MCF 10A (cell line): ENCODE measurements around the gene UNC13B. TPM values are rescaled to one million over a fixed set of nuclear protein-coding genes. Genes with fewer than 3 reads are reported as not detected.

Experiments
- BruUV-seq: library from RNA; stranded (reverse); fragments of 400-500 nt; replicated peaks from 2 replicates; lab custom pipeline; 2021; lab: Mats Ljungman, UMichigan
- CTCF ChIA-PET: fragments of 300-600 bp; sonication (Branson Sonifier 250); formaldehyde crosslinking; extraction: SDS; loops from one replicate; lab custom pipeline; 2021; ENCODE audit warnings: antibody characterized with exemption, inconsistent platforms; lab: Yijun Ruan, JAX
- POLR2A ChIA-PET: fragments of 300-600, 350-650 bp; sonication (Branson Sonifier 250); formaldehyde crosslinking; extraction: SDS; loops from one replicate; lab custom pipeline; 2020; ENCODE audit warnings: antibody characterized with exemption, inconsistent platforms; lab: Yijun Ruan, JAX
- DNase-seq: peaks from one replicate; pipeline ENCODE4 v3.0.0-alpha.2; 2018; ENCODE audit not compliant: unreplicated experiment
- H3K27ac Mint-ChIP-seq: one replicate; pipeline ENCODE4 v1.8.0; 2022; ENCODE audit warnings: mild to moderate bottlenecking, low read depth, mixed read lengths; ENCODE audit not compliant: unreplicated experiment
- H3K27me3 Mint-ChIP-seq: one replicate; pipeline ENCODE4 v1.8.0; 2022; ENCODE audit warnings: mixed read lengths; ENCODE audit not compliant: insufficient read depth, unreplicated experiment
- H3K36me3 Mint-ChIP-seq: one replicate; pipeline ENCODE4 v1.8.0; 2022; ENCODE audit warnings: mild to moderate bottlenecking, moderate library complexity, mixed read lengths; ENCODE audit not compliant: insufficient read depth, unreplicated experiment
- H3K4me1 Mint-ChIP-seq: one replicate; pipeline ENCODE4 v1.8.0; 2022; ENCODE audit warnings: mixed read lengths; ENCODE audit not compliant: insufficient read depth, unreplicated experiment
- H3K4me3 Mint-ChIP-seq: one replicate; pipeline ENCODE4 v1.8.0; 2022; ENCODE audit warnings: mild to moderate bottlenecking, moderate library complexity, mixed read lengths; ENCODE audit not compliant: unreplicated experiment
- H3K9me3 Mint-ChIP-seq: one replicate; pipeline ENCODE4 v1.8.0; 2022; ENCODE audit warnings: mixed read lengths; ENCODE audit not compliant: unreplicated experiment
- intact Hi-C: fragments of 100-400 bp; cut with micrococcal nuclease; formaldehyde crosslinking; loops from 2 replicates; pipeline ENCODE4 v1.14.1; 2022
- total RNA-seq: library from RNA; stranded (reverse); gene quantifications from 2 replicates; pipeline ENCODE4 v1.2.3, GENCODE V29; 2022
- TF ChIP-seq, protein P1 (sequence below): fragments of 200-600 bp; IDR thresholded peaks from one replicate; pipeline ENCODE4 v1.8.0; 2022; ENCODE audit warnings: antibody characterized with exemption, mild to moderate bottlenecking; ENCODE audit not compliant: unreplicated experiment

The UNC13B gene
- total RNA-seq, 1 experiment from 2014 or later: 22.9 TPM

DNA sequence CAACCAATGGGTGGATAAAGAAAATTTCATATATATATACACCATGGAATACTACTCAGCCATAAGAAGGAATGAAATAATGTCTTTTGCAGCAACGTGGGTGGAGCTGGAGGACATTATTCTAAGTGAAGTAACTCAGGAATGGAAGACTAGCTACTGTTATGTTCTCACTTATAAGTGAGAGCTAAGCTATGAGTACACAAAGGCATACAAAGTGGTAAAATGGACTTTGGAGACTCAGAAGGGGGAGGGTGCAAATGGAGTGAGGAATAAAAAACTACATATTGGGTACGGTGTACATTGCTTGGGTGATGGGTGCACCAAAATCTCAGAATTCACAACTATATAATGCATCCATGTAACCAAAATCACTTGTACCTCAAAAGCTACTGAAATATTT, 260.9 kb downstream of the UNC13B start:
- intact Hi-C loops: no loop called here
- DNase-seq: no peak
- no TSS peak for BruUV-seq
- TF ChIP-seq, protein P1, sequence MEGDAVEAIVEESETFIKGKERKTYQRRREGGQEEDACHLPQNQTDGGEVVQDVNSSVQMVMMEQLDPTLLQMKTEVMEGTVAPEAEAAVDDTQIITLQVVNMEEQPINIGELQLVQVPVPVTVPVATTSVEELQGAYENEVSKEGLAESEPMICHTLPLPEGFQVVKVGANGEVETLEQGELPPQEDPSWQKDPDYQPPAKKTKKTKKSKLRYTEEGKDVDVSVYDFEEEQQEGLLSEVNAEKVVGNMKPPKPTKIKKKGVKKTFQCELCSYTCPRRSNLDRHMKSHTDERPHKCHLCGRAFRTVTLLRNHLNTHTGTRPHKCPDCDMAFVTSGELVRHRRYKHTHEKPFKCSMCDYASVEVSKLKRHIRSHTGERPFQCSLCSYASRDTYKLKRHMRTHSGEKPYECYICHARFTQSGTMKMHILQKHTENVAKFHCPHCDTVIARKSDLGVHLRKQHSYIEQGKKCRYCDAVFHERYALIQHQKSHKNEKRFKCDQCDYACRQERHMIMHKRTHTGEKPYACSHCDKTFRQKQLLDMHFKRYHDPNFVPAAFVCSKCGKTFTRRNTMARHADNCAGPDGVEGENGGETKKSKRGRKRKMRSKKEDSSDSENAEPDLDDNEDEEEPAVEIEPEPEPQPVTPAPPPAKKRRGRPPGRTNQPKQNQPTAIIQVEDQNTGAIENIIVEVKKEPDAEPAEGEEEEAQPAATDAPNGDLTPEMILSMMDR: no peak
- no peak overlapping the region for H3K4me3 Mint-ChIP-seq
- H3K27me3 Mint-ChIP-seq: no peaks in the 10 kb centered on the region
- ChIA-PET POLR2A (interaction anchor here (0.6 kb wide), 1 partner anchor 14 kb away, joined by 3 read pairs; no protein-coding TSS in a partner anchor), CTCF (interaction anchor here (1.6 kb wide), 1 partner anchor 305 kb away, joined by 4 read pairs; no protein-coding TSS in a partner anchor)
- no peaks in the 10 kb centered on the region for H3K4me1 Mint-ChIP-seq
- H3K36me3 Mint-ChIP-seq: peaks cover 6% of the 10 kb centered on the region
- no peak overlapping the region for H3K27ac Mint-ChIP-seq
- no peaks in the 10 kb centered on the region for H3K9me3 Mint-ChIP-seq

DNA sequence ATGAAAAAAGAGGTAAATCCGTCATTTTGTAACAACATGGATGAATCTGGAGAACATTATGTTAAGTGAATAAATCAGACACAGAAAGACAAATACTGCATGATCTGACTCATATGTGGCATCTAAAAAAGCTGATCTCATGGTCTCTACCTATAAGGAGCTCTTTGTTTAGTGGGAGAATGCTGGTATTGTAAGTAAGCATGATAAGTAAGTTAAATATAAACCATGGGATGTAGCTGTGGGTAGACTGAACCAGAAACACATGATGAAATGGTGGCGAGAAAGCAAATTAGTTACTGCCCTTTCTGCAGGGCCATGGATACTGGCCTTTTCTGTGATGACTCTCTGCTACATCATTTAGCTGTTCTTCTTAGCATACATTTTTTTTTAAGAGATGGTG, 261.7 kb downstream of the UNC13B start:
- H3K27ac Mint-ChIP-seq: no peak overlapping the region
- peaks cover 6% of the 10 kb centered on the region for H3K36me3 Mint-ChIP-seq
- intact Hi-C loops: no loop called here
- DNase-seq: no peak
- TF ChIP-seq, protein P1: no peak
- H3K9me3 Mint-ChIP-seq: peaks cover 7% of the 10 kb centered on the region
- H3K4me1 Mint-ChIP-seq: no peaks in the 10 kb centered on the region
- no peak overlapping the region for H3K4me3 Mint-ChIP-seq
- H3K27me3 Mint-ChIP-seq: no peaks in the 10 kb centered on the region
- BruUV-seq: no TSS peak
- ChIA-PET CTCF (interaction anchor here (1.6 kb wide), 1 partner anchor 306 kb away, joined by 4 read pairs; no protein-coding TSS in a partner anchor), POLR2A (no interaction called here)

- no peak for DNase-seq
- intact Hi-C loops: no loop called here
- no TSS peak for BruUV-seq
- no peak overlapping the region for H3K27ac Mint-ChIP-seq
- POLR2A ChIA-PET: interaction anchor here (0.6 to 0.7 kb wide), 3 partner anchors 8 to 907 kb away, joined by 3 to 4 read pairs (median 3); no protein-coding TSS in a partner anchor
- peaks cover 12% of the 10 kb centered on the region for H3K9me3 Mint-ChIP-seq
- no peaks in the 10 kb centered on the region for H3K4me1 Mint-ChIP-seq
- TF ChIP-seq, protein P1: no peak
- CTCF ChIA-PET: interaction anchor here (0.8 to 1.1 kb wide), 2 partner anchors 28 to 308 kb away, joined by 3 read pairs; no protein-coding TSS in a partner anchor
- H3K4me3 Mint-ChIP-seq: no peak overlapping the region
- no peaks in the 10 kb centered on the region for H3K27me3 Mint-ChIP-seq
- peaks cover 6% of the 10 kb centered on the region for H3K36me3 Mint-ChIP-seq
Observed at GRCh38 chr9:35424356-35425352, 262.8 kb downstream of the UNC13B start.

DNA sequence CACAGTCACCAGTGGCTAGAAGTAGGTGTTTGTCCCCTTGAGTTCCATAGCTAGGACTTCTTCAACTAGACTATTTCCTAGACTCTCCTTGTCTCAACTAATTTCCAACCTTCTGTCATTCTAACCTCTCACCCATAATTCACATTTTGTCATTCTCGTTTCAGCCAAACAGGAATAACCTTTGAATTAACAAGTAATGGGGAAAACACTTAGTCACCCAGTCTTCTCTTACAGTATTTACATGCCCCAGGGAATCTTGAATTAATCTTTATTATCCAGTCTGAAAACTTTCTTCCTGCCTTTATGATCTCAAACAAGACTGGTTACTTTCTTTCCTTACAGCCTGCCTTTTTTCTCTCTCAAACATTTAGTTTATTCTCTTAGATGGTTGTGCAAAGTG, 264.8 kb downstream of the UNC13B start:
- H3K9me3 Mint-ChIP-seq: peaks cover 12% of the 10 kb centered on the region
- no peak for DNase-seq
- H3K27me3 Mint-ChIP-seq: no peaks in the 10 kb centered on the region
- intact Hi-C loops: no loop called here
- CTCF ChIA-PET: no interaction called here
- peaks cover 6% of the 10 kb centered on the region for H3K36me3 Mint-ChIP-seq
- no peak overlapping the region for H3K27ac Mint-ChIP-seq
- no peak overlapping the region for H3K4me3 Mint-ChIP-seq
- BruUV-seq: no TSS peak
- POLR2A ChIA-PET: no interaction called here
- TF ChIP-seq, protein P1: no peak
- H3K4me1 Mint-ChIP-seq: no peaks in the 10 kb centered on the region
